Activated CD4-positive, alpha-beta T cell treated with anti-CD3 and anti-CD28 coated beads, Interleukin-2, amount 10 ng/mL, durations not matched to agents 24 days and 14 days (primary cell): ENCODE measurements around the gene MAPKAPK2. TPM values are rescaled to one million over a fixed set of nuclear protein-coding genes. Genes with fewer than 3 reads are reported as not detected.
A peak's percentile ranks its signal among the peaks of the same experiment; 100 is the strongest.

Source experiments
- DNase-seq: peaks from one replicate; pipeline ENCODE4 v3.0.0; 2022
- H3K27ac Mint-ChIP-seq: one replicate; pipeline ENCODE4 v1.8.0; 2022; ENCODE audit warnings: mild to moderate bottlenecking, mixed read lengths
- H3K27me3 Mint-ChIP-seq: one replicate; pipeline ENCODE4 v1.8.0; 2022; ENCODE audit warnings: mixed read lengths
- H3K36me3 Mint-ChIP-seq: one replicate; pipeline ENCODE4 v1.8.0; 2022; ENCODE audit warnings: low read depth, mild to moderate bottlenecking, mixed read lengths
- H3K4me1 Mint-ChIP-seq: one replicate; pipeline ENCODE4 v1.8.0; 2021; ENCODE audit warnings: mixed read lengths
- H3K4me3 Mint-ChIP-seq: one replicate; pipeline ENCODE4 v1.8.0; 2022; ENCODE audit warnings: mild to moderate bottlenecking, moderate library complexity, mixed read lengths
- H3K9me3 Mint-ChIP-seq: one replicate; pipeline ENCODE4 v1.8.0; 2021; ENCODE audit warnings: mixed read lengths
- intact Hi-C: fragments of 100-400 bp; cut with micrococcal nuclease; formaldehyde crosslinking; loops from one replicate; pipeline ENCODE4 v1.15.1; 2023
- total RNA-seq: library from RNA; stranded (reverse); gene quantifications from 2 replicates; pipeline ENCODE4 v1.2.3, GENCODE V29; 2022

Gene MAPKAPK2
- total RNA-seq, 1 donor from 2014 or later: 97.4 TPM

DNA sequence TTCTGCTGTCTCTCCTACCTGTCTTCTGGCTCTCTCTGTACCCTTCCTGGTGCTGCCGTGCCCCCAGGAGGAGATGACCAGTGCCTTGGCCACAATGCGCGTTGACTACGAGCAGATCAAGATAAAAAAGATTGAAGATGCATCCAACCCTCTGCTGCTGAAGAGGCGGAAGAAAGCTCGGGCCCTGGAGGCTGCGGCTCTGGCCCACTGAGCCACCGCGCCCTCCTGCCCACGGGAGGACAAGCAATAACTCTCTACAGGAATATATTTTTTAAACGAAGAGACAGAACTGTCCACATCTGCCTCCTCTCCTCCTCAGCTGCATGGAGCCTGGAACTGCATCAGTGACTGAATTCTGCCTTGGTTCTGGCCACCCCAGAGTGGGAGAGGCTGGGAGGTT lies 47.8 kb downstream of the MAPKAPK2 start:
- no peak for DNase-seq
- Mint-ChIP-seq H3K36me3 (peaks cover 57% of the 10 kb centered on the region), H3K4me3 (no peak overlapping the region), H3K27ac (peak overlapping the region; percentile 31), H3K4me1 (peaks cover 40% of the 10 kb centered on the region), H3K27me3 (no peaks in the 10 kb centered on the region), H3K9me3 (no peaks in the 10 kb centered on the region)
- intact Hi-C loops: no loop called here

DNA sequence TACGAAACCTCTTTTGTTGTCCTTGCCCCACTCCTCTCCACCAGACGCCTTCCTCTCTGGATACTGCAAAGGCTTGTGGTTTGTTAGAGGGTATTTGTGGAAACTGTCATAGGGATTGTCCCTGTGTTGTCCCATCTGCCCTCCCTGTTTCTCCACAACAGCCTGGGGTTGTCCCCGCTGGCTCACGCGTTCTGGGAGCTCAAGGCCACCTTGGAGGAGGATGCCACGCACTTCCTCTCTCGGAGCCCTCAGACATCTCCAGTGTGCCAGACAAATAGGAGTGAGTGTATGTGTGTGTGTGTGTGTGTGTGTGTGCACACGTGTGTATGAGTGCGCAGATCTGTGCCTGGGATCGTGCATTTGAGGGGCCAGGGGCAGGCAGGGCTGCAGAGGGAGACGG lies 48.3 kb downstream of the MAPKAPK2 start:
- Mint-ChIP-seq H3K27ac (no peak overlapping the region), H3K4me3 (no peak overlapping the region), H3K9me3 (no peaks in the 10 kb centered on the region), H3K27me3 (no peaks in the 10 kb centered on the region), H3K36me3 (peaks cover 59% of the 10 kb centered on the region), H3K4me1 (peaks cover 45% of the 10 kb centered on the region)
- intact Hi-C loops: no loop called here
- DNase-seq: no peak

DNA sequence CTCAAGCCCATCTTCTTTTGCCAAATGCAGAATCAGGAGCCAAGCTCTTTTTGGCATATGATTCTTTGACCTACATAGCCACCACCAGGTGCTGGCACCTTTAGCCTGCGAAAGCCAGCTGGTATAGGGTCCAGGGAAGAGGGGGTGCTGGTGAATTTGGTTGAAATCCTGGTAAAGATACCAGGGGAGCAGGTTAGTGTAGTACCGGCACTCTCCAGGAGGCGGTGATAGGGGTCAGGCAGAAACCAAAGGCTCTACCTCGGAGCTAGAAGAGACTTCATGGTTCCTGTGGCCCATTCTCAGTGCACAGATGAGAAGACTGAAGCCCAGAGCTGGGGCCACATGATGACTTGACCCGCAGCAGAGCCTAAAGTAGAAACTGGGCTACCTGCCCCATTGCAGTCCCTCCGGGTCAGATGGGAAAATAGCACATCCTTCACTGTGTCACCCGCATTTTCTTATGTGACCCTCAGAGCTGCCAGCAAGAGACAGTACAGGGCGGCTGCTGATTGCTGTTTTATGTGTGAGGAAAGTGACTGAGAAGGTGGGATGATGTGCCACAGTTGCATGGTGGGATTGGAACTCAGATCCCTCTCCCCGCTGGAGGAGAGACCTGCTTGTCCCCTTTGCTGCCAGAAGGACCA lies 49.9 kb downstream of the MAPKAPK2 start:
- intact Hi-C loops: loop anchor here (1.0 to 2.0 kb wide), 2 partner anchors 74 to 178 kb away; no protein-coding TSS in a partner anchor
- Mint-ChIP-seq H3K4me3 (no peak overlapping the region), H3K4me1 (peaks cover 59% of the 10 kb centered on the region), H3K27ac (no peak overlapping the region), H3K36me3 (peaks cover 65% of the 10 kb centered on the region), H3K9me3 (no peaks in the 10 kb centered on the region), H3K27me3 (no peaks in the 10 kb centered on the region)
- DNase-seq: peak; percentile 93

DNA sequence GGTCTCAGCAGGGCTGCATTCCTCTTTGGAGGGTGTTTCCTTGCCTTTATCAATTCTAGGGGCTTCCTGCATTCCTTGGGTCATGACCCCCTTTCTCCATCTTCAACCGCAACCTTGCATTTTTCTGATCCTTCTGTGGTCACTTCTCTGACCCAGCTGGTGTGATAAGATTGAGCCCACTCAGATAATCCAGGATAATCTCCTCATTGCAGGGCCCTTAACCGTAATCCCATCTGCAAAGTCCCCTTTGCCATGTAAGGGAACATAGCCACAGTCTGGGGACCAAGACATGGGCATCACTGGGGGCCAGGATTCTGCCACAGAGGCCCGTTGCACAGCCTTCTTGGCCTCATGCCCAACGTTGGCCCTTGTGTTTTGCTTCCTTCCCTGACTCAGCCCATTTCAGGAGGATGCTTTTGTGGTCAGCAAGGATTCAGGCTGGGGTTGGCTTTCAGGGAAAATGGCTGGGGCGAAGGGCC lies 50.9 kb downstream of the MAPKAPK2 start:
- intact Hi-C loops: loop anchor here (2.0 kb wide), 1 partner anchor 177 kb away; no protein-coding TSS in a partner anchor
- no peaks in the 10 kb centered on the region for H3K27me3 Mint-ChIP-seq
- H3K4me3 Mint-ChIP-seq: no peak overlapping the region
- no peak overlapping the region for H3K27ac Mint-ChIP-seq
- H3K9me3 Mint-ChIP-seq: no peaks in the 10 kb centered on the region
- no peak for DNase-seq
- H3K36me3 Mint-ChIP-seq: peaks cover 59% of the 10 kb centered on the region
- H3K4me1 Mint-ChIP-seq: peaks cover 64% of the 10 kb centered on the region

DNA sequence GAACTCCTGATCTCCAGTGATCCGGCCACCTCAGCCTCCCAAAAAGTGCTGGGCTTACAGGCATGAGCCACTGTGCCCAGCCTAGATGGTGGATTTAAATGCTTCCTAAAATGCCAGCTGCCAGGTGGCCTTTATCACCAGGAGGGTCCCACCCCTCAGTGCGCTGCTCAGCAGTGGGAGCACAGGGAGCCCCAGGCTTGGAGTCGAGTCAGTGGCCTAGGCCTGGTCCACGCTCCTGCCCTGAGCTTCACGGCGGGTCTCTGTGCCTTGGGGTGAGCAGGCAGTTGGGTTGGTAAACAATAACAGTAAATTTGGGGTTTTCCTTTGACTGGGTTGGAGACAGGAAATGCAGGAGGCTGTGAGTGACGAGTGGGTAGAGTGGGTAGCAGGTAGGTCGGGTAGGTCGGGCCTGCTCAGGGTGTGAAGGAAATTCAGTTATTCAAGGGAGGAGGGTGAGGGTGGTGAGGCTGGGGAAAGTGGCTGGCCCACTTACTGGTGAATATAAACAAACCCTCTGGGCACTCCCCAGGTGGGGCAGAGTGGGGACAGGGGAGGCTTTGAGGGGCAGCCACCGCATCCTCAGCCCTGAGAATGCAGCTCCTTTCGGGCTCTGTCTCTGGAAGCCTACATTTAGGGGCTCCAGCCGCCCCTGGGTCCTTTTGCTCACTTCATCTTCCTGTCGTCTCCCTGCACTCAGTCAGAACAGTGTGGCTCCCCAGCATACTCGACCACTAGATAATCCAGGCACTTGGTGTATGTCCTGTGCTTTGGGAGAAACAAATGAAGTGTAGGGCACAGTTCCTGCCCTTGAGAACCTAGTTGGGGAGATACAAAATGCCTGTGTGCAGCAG lies 52.4 kb downstream of the MAPKAPK2 start:
- Mint-ChIP-seq H3K27ac (peak overlapping the region; percentile 12), H3K36me3 (peaks cover 52% of the 10 kb centered on the region), H3K27me3 (no peaks in the 10 kb centered on the region), H3K4me1 (peaks cover 70% of the 10 kb centered on the region), H3K4me3 (peak overlapping the region; percentile 7), H3K9me3 (no peaks in the 10 kb centered on the region)
- intact Hi-C loops: no loop called here
- peak; percentile 80 for DNase-seq

DNA sequence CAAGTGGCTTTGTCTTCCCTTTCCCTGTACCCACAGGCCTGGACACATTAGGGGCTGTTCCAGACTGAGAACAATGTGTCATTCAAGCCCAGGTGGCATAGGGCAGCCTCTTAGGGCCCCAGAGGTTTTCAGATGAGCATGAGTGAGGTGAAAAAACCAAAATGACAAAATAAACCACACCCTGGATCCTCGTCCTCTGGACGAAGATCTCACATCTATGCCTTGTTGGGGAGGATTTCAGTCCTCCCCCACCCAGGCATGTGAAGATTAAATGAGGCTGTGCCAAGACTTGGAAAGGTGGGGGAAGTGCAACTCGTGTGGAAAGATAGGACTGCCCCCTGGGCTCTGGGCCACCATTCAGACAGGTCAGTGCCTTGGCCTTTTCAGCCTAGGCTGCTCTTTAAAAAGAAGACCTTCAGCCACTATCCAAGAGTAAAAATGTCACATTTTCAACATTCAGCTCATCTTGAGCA lies 53.1 kb downstream of the MAPKAPK2 start:
- H3K27ac Mint-ChIP-seq: peak overlapping the region; percentile 11
- no peaks in the 10 kb centered on the region for H3K27me3 Mint-ChIP-seq
- intact Hi-C loops: loop anchor here (2.0 kb wide), 1 partner anchor 19 kb away; no protein-coding TSS in a partner anchor
- H3K9me3 Mint-ChIP-seq: no peaks in the 10 kb centered on the region
- H3K36me3 Mint-ChIP-seq: peaks cover 46% of the 10 kb centered on the region
- no peak overlapping the region for H3K4me3 Mint-ChIP-seq
- peaks cover 71% of the 10 kb centered on the region for H3K4me1 Mint-ChIP-seq
- no peak for DNase-seq

DNA sequence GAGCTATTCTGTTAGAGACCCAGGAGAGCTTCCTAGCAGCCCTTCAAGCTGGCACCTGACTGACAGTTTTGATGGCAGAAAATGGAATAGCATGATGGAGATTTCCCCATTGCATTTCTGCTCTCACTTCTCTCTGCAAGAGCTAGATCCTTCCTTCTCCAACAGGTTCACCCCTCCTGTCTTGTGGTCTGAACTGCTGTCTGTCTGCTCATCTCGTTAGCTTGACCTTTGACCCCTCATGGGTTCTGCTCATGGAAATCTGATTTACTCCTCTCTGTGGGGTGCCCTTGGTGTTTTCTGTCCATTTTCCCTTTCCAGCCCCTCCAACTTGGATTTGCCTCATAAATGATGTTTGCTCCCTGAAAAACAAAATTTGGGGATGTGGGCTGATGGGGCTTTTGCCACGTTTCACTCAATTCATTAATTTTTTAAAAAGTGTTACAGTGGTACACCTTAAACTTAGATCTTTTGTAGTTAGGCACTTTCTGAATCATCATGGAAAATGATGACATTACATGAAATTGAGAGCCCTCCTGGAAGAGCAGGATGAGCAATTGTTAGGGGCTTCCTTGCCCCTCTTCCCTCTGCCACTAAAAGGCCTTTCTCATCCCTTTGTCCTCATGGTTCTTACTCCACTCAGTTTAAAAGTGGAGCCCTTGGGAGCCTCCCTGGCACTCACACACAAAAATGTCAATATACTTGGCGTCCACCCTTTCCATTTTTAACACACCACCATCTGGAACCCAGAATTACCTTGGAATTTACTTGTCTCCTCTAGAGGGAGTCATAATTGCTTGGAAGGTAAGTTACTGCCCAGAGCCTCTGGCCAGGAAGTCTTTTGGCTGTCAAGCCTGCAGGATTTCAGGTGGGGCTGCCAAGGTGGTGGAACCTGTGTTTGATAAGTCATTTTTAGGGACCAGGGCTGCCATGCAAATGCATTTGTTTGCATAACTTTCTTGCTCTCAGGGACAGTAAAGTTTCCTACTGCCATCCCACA lies 54.0 kb downstream of the MAPKAPK2 start:
- H3K9me3 Mint-ChIP-seq: no peaks in the 10 kb centered on the region
- H3K36me3 Mint-ChIP-seq: peaks cover 38% of the 10 kb centered on the region
- peak overlapping the region; percentile 42 for H3K4me3 Mint-ChIP-seq
- intact Hi-C loops: loop anchor here (1.0 to 2.0 kb wide), 4 partner anchors 18 to 65 kb away; no protein-coding TSS in a partner anchor
- DNase-seq: no peak
- peaks cover 73% of the 10 kb centered on the region for H3K4me1 Mint-ChIP-seq
- H3K27ac Mint-ChIP-seq: peak overlapping the region; percentile 77
- H3K27me3 Mint-ChIP-seq: peaks cover 2% of the 10 kb centered on the region

DNA sequence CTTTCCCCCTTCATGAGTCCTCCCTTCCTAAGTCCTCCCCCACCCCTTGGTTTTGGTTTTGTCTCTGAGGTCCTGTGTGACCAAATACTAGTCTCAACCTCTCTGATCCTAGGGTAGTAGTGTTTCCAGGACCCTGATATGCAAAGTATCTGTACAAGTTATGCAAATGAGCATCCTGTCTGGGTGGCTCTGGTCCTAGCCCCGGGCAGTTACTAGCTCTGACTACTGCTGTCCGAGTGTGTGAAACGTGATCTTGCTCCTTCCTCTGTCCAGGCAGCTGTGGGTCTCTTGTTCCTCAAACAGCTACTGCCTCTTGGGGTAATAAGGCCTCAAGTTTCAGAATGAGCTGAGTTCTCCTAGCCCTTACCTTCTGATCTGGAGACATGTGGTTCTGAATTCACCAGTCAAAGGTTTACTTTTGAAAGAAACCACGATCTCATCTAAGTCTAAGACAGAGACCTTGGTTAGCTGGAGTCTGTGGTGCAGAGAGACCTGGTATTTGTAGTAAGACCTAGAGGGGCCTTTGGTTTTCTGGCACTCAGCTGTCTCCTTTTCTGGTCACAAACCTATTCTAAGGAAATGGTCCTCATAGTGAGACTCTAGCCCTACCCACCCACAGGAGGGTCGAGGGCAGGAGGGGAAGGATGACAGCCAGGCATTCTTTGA lies 54.8 kb downstream of the MAPKAPK2 start:
- intact Hi-C loops: loop anchor here (1.0 to 2.0 kb wide), 4 partner anchors 17 to 64 kb away; no protein-coding TSS in a partner anchor
- peaks cover 2% of the 10 kb centered on the region for H3K27me3 Mint-ChIP-seq
- peak overlapping the region; percentile 42 for H3K4me3 Mint-ChIP-seq

DNA sequence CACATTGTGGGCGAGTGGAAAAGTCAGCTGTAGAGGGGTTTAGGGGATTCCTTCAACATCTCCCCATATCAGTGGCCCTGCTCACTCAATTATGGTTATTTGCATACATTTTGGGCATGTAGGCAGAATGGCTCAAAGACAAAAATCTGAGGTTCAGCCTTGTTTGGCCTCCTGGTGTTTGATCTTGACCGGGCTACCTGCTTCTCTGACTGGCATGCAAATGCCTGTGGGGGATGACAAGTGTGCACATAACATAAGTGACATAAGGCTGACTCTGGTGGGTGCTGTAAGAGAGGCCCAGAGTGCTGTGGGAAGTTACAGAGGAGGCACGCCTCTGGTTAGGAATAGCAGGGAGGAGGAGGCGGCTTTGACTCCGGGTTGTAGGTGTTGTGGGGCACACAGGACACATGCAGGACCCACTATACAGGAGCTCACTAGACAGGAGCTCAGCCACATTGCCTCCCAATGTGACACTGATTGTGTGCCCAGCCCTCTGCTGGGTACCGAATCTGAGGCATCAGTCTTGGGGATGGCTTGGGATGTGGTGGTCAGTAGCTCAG lies 56.5 kb downstream of the MAPKAPK2 start:
- peaks cover 2% of the 10 kb centered on the region for H3K27me3 Mint-ChIP-seq
- no peak for DNase-seq
- H3K4me3 Mint-ChIP-seq: no peak overlapping the region
- intact Hi-C loops: no loop called here
- no peak overlapping the region for H3K27ac Mint-ChIP-seq
- H3K36me3 Mint-ChIP-seq: peaks cover 25% of the 10 kb centered on the region
- H3K9me3 Mint-ChIP-seq: no peaks in the 10 kb centered on the region
- H3K4me1 Mint-ChIP-seq: peaks cover 65% of the 10 kb centered on the region

More for the DNA sequence above, 54.8 kb downstream of the MAPKAPK2 start:
- Mint-ChIP-seq H3K9me3 (no peaks in the 10 kb centered on the region), H3K4me1 (peaks cover 72% of the 10 kb centered on the region), H3K36me3 (peaks cover 38% of the 10 kb centered on the region), H3K27ac (peak overlapping the region; percentile 77)
- DNase-seq: peak; percentile 74

DNA sequence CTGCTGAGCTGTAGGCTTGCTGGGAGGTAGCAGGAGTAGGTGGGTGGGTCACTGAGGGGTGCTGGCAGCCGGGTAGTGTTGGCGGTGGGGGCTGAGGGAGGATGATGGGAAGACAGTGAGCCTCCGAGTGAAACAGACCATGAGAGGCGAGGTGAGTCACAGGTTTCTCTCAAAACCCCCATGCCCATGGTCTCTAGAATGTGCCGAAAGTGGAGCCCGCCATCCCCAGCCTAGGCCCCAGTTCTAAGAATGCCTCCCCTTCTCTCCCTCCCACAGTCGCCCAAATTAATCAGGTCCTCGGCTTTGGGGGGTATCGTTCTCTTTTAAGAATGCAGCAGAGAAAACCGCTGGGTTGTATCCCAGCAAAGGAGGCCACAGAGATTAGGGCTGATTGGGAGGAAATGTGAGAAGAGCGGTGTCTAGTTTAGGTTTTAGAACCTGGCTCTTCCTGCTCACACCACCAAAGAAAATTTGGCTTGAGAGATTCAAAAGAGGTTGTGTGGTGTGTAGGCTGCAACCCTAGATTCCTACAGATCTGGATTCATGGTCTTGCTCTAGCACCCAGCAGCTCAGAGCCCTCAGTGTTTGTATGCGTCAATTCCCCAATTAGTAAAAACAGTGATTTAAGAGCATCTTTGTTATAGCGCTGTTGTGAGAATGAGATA lies 58.1 kb downstream of the MAPKAPK2 start:
- intact Hi-C loops: no loop called here
- DNase-seq: no peak

DNA sequence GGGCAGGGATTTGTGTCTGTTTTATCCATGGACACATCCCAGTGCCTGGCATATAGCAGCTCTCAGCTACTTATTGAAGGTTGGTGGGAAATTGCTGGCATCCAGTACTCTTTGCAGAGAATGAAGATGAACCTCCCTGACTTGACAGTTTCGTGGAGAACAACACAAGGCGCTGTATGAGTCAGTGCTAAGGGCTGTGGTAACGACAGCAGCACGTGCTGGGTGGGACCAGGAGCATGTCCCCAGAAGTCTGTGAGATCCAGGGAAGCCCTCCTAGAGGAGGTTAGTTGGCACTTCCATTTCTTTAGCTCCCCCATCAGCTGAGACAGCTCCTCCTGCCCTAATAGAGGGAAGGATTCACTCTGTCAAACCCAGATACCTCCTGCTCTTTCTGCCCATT lies 60.0 kb downstream of the MAPKAPK2 start:
- H3K4me1 Mint-ChIP-seq: peaks cover 42% of the 10 kb centered on the region
- intact Hi-C loops: no loop called here
- H3K27ac Mint-ChIP-seq: no peak overlapping the region
- H3K36me3 Mint-ChIP-seq: peaks cover 11% of the 10 kb centered on the region
- H3K9me3 Mint-ChIP-seq: no peaks in the 10 kb centered on the region
- DNase-seq: no peak
- H3K27me3 Mint-ChIP-seq: peaks cover 20% of the 10 kb centered on the region
- H3K4me3 Mint-ChIP-seq: no peak overlapping the region

More for the DNA sequence above, 58.1 kb downstream of the MAPKAPK2 start:
- H3K27ac Mint-ChIP-seq: no peak overlapping the region
- peaks cover 53% of the 10 kb centered on the region for H3K4me1 Mint-ChIP-seq
- peaks cover 22% of the 10 kb centered on the region for H3K36me3 Mint-ChIP-seq
- no peaks in the 10 kb centered on the region for H3K9me3 Mint-ChIP-seq
- no peak overlapping the region for H3K4me3 Mint-ChIP-seq
- H3K27me3 Mint-ChIP-seq: peaks cover 8% of the 10 kb centered on the region

DNA sequence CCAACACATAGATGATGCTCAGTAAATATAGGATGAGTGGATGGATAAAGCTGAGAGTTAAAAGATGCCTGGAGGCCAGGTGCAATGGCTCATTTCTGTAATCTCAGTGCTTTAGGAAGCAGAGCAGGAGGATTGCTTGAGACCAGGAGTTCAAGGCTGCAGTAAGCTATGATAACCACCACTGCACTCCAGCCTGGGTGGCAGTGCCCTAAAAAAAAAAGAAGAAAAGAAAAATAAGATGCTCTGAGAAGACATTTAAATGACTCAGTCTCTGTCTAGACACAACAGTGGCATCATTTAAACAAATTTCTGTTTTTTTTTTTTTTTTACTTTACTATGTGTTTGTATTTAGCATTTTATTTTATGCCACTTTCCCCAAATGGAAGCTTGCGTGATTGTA lies 60.6 kb downstream of the MAPKAPK2 start:
- no peak overlapping the region for H3K4me3 Mint-ChIP-seq
- intact Hi-C loops: no loop called here
- DNase-seq: no peak
- no peaks in the 10 kb centered on the region for H3K9me3 Mint-ChIP-seq
- peaks cover 23% of the 10 kb centered on the region for H3K27me3 Mint-ChIP-seq
- H3K4me1 Mint-ChIP-seq: peaks cover 39% of the 10 kb centered on the region
- no peak overlapping the region for H3K27ac Mint-ChIP-seq
- H3K36me3 Mint-ChIP-seq: peaks cover 9% of the 10 kb centered on the region
